Immature natural killer cell (primary cell): ENCODE measurements around the gene SESN3. TPM values are rescaled to one million over a fixed set of nuclear protein-coding genes. Genes with fewer than 3 reads are reported as not detected.
"Not testable (repeated sequence)": the region's sequence is repeated elsewhere in the genome, so short reads cannot be mapped to it uniquely, and the experiment has no call there.

Experiments used
- DNase-seq, 3 donors: peaks; one replicate each; pipeline ENCODE4 v3.0.0; 2022; ENCODE audit warnings: mixed read lengths in 1 of 3
- H3K27ac Mint-ChIP-seq, 6 donors: one replicate each; pipeline ENCODE4 v1.8.0; 2020; ENCODE audit warnings: mixed read lengths in 6 of 6, mild to moderate bottlenecking in 5 of 6, inconsistent platforms in 4 of 6, moderate library complexity in 3 of 6
- H3K27me3 Mint-ChIP-seq, 3 donors: one replicate each; pipeline ENCODE4 v1.8.0; 2020 to 2021; ENCODE audit warnings: low read depth in 3 of 3, mild to moderate bottlenecking in 3 of 3, mixed read lengths in 3 of 3, moderate library complexity in 3 of 3, inconsistent platforms in 1 of 3
- H3K36me3 Mint-ChIP-seq, 3 donors: one replicate each; pipeline ENCODE4 v1.8.0; 2020; ENCODE audit warnings: mixed read lengths in 3 of 3, inconsistent platforms in 2 of 3, mild to moderate bottlenecking in 2 of 3
- H3K4me1 Mint-ChIP-seq, 2 donors: one replicate each; pipeline ENCODE4 v1.8.0; 2020; ENCODE audit warnings: inconsistent platforms in 2 of 2, mild to moderate bottlenecking in 2 of 2, mixed read lengths in 2 of 2, moderate library complexity in 1 of 2
- H3K4me3 Mint-ChIP-seq, 5 donors: one replicate each; pipeline ENCODE4 v1.8.0; 2020; ENCODE audit warnings: mild to moderate bottlenecking in 5 of 5, mixed read lengths in 5 of 5, inconsistent platforms in 3 of 5, moderate library complexity in 3 of 5
- H3K9me3 Mint-ChIP-seq, 6 donors: one replicate each; pipeline ENCODE4 v1.8.0; 2020; ENCODE audit warnings: mild to moderate bottlenecking in 6 of 6, mixed read lengths in 6 of 6, inconsistent platforms in 4 of 6, moderate library complexity in 3 of 6
- polyA plus RNA-seq, 3 donors: library from polyadenylated mRNA; unstranded; fragments of 300-500 nt; fragmentation: Illumina TruSeq; gene quantifications; one replicate each; pipeline ENCODE4 v1.2.3, GENCODE V29; 2021

SESN3 gene
- polyA plus RNA-seq, 3 donors from 2014 or later = 0.29 to 0.45 (median 0.33) TPM

DNA sequence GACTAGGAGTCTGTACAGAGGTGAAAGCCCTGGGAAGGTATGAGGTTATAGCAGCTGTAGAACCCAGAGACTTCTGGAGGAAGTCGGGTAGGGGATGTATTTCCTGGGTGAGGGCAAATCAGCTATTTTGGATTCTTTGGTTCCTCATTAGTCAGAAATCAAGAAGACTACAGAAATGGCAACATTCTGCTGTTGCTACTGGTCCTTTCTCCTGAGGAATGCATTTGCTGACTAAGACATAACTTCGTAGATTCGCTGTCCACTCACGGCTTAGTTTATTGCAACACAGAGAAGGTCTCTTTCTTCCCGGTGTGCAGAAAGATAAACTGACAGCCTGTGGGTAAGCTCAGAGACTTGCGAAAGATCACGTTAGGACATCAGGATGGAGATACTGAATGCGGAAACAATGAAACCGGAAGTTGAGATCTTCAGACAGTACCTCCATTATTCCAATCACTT is 25.3 kb upstream of the SESN3 start:
- H3K9me3 Mint-ChIP-seq = peaks cover 0 to 2% (median 0%) of the 10 kb centered on the region in 6 donors
- no peak overlapping the region for H3K4me3 Mint-ChIP-seq
- H3K4me1 Mint-ChIP-seq = peaks cover 15 to 22% of the 10 kb centered on the region in 2 donors
- DNase-seq = no peak
- H3K36me3 Mint-ChIP-seq = no peaks in the 10 kb centered on the region
- no peak overlapping the region for H3K27ac Mint-ChIP-seq
- H3K27me3 Mint-ChIP-seq = peaks cover 0 to 6% (median 4%) of the 10 kb centered on the region in 3 donors

DNA sequence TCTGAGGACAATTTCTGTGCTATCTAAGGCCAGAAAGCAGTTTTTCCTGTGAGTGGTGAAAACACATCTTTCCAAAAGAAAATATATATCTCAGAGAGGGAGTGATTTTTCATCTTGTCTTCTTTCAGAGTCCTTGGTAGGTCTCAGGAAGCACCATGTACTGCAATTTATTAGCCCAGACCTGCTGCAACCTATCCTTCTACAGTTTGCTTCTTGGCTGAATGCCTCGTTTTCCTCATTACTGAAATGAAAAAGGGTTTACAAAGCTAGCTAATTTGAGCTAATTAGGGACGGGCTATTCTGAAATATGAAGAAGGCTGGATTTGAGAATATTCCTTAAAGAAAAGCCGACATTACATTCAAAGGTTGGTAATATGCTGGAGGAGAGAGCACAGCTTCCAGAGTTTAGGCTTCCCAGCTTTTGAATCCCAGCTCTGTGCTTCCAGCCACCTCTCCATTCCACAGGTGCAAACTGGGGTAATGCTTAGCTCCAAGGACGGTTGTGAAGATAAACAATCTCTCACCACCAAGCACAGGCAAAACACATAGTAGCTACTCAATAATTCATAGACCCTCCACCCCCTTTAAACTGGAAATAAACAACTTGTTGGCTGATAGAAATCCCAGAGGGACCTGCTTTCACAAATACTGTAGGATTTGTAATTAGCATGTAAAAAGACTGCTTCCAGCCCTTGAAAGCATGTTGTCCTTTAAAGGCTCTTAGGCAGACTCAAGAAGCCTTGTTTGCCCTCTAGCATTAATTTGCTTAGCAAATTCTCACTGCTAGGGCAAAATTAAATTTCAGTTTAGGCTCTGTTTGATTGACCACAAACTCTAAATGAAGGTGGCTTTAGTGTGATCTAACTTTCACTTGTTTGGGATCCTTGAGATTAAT is 24.5 kb upstream of the SESN3 start:
- Mint-ChIP-seq H3K36me3 (no peaks in the 10 kb centered on the region), H3K9me3 (peaks cover 0 to 2% (median 0%) of the 10 kb centered on the region in 6 donors), H3K4me1 (peaks cover 15 to 22% of the 10 kb centered on the region in 2 donors), H3K27me3 (peaks cover 0 to 7% (median 6%) of the 10 kb centered on the region in 3 donors), H3K4me3 (no peak overlapping the region), H3K27ac (no peak overlapping the region)
- no peak for DNase-seq

DNA sequence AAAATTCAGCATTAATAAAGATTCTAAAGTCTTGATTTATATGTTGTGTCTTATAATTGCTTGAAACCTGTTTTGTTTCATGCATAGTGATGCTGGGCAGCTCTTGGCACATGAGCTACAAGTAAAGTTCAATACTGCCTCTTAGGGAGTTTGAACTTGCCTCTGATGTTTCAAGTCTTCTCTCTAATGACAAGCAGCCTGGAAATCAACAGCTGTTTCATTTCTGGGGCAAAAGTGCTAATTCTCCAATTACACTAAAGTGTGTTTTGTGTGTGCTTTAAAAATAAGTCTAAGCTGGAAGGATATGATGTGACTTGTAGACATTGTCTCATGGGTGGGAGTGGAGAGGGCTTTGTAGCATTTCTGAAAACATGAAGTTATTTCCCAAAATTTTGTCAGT is 23.7 kb upstream of the SESN3 start:
- H3K36me3 Mint-ChIP-seq = no peaks in the 10 kb centered on the region
- peak overlapping the region in 1 of 6 donors; percentile 50 for H3K27ac Mint-ChIP-seq
- H3K4me3 Mint-ChIP-seq = peak overlapping the region in 1 of 5 donors; percentile 87
- peaks cover 0 to 7% (median 6%) of the 10 kb centered on the region in 3 donors for H3K27me3 Mint-ChIP-seq
- no peak for DNase-seq
- peaks cover 15 to 22% of the 10 kb centered on the region in 2 donors for H3K4me1 Mint-ChIP-seq
- peaks cover 0 to 2% (median 0%) of the 10 kb centered on the region in 6 donors for H3K9me3 Mint-ChIP-seq

DNA sequence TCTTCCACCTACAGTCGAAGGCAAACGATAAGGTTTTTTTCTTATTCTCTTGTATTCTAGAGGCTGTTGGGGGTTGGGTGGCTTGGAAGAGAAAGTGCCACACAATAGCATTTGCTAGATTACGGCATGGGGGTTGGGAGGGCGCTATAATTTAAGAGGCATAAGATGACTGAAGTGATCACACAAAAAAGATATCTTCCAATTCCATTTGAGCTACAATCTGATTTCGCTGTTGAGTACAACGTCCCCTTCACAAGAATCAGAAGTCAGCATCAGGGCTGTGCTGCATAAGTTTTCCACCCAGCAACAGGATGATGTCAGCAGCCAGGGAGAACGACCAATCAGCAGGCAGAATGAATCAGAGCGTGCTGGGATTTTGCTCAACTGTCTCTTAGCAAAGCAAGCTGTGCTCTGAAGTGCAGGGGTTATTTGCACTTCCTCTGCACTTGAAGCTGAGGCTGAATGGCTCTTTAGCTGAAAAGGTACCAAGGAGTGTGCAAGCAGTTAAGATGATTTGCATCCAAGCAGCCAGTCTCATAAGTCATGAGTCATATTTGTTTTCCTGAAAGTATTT is 23.2 kb upstream of the SESN3 start:
- peak overlapping the region in 5 of 6 donors; percentile 54 to 86 (median 76) for H3K27ac Mint-ChIP-seq
- H3K4me1 Mint-ChIP-seq = peaks cover 15 to 22% of the 10 kb centered on the region in 2 donors
- peak; percentile 49 to 65 (median 53) for DNase-seq
- H3K36me3 Mint-ChIP-seq = no peaks in the 10 kb centered on the region
- H3K4me3 Mint-ChIP-seq = peak overlapping the region; percentile 81 to 90 (median 86)
- peaks cover 0 to under 1% (median 0%) of the 10 kb centered on the region in 6 donors for H3K9me3 Mint-ChIP-seq
- H3K27me3 Mint-ChIP-seq = peaks cover 0 to 6% (median 6%) of the 10 kb centered on the region in 3 donors

DNA sequence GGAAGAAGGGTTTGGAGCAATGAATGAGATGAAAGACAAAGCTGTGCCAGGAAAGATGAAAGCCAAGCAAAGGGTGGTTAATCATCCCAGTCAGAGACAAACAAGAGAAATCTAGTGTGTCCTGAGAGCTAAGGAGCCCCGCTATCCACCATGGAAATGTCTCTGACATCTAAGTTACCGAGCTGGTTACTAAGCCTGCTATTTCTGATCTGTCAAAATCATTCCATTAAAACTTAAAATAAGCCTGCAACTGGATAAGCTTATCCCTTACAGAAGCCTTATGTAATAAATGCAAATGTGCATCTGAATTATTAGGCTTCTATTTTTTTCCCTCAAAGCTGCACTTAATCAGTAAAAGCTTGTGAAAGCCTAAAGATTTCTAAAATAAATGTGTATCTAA is 22.1 kb upstream of the SESN3 start:
- no peak overlapping the region for H3K27ac Mint-ChIP-seq
- H3K36me3 Mint-ChIP-seq = no peaks in the 10 kb centered on the region
- peaks cover 15 to 22% of the 10 kb centered on the region in 2 donors for H3K4me1 Mint-ChIP-seq
- H3K4me3 Mint-ChIP-seq = no peak overlapping the region
- H3K27me3 Mint-ChIP-seq = peaks cover 0 to 7% (median 6%) of the 10 kb centered on the region in 3 donors
- DNase-seq = no peak
- H3K9me3 Mint-ChIP-seq = no peaks in the 10 kb centered on the region

DNA sequence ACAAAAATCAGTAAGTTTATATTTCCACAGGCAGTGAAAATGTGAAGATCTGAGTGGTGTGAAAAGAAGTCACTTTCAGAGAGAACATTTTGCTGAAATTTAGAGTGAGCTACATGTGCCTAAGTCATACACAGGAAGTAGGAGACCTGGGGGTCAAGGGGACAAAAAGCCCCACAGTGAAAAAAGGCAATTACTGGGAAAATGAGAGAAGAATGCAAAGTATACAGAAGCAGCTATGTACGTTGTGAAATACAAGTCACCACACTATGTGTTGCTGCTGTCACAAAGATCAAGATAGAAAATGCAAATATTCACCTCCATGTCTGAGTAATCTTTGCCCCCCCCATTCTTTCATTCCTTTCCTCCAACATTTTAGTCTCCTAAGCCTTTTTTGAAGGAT is 21.6 kb upstream of the SESN3 start:
- no peaks in the 10 kb centered on the region for H3K9me3 Mint-ChIP-seq

DNA sequence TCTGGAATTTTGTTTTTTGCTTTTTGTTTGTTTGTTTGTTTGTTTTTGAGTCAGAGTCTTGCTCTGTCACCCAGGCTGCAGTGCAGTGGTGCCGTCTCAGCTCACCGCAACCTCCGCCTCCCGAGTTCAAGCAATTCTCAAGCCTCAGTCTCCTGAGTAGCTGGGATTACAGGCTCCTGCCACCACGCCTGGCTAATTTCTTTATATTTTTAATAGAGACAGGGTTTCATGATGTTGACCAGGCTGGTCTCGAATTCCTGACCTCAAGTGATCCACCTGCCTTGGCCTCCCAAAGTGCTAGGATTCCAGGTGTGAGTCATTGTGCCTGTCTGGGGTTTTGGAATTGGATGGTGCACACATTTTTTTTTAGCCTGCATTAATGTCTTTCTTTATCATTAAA is 20.9 kb upstream of the SESN3 start:
- H3K36me3 Mint-ChIP-seq, H3K27ac Mint-ChIP-seq, H3K4me3 Mint-ChIP-seq, H3K27me3 Mint-ChIP-seq, DNase-seq, H3K9me3 Mint-ChIP-seq: not testable (repeated sequence)
- H3K4me1 Mint-ChIP-seq = peaks cover 15 to 22% of the 10 kb centered on the region in 2 donors

More for the DNA sequence above, 21.6 kb upstream of the SESN3 start:
- DNase-seq = no peak
- no peak overlapping the region for H3K4me3 Mint-ChIP-seq
- H3K4me1 Mint-ChIP-seq = peaks cover 15 to 22% of the 10 kb centered on the region in 2 donors
- no peaks in the 10 kb centered on the region for H3K36me3 Mint-ChIP-seq
- no peak overlapping the region for H3K27ac Mint-ChIP-seq
- H3K27me3 Mint-ChIP-seq = peaks cover 0 to 7% (median 6%) of the 10 kb centered on the region in 3 donors

DNA sequence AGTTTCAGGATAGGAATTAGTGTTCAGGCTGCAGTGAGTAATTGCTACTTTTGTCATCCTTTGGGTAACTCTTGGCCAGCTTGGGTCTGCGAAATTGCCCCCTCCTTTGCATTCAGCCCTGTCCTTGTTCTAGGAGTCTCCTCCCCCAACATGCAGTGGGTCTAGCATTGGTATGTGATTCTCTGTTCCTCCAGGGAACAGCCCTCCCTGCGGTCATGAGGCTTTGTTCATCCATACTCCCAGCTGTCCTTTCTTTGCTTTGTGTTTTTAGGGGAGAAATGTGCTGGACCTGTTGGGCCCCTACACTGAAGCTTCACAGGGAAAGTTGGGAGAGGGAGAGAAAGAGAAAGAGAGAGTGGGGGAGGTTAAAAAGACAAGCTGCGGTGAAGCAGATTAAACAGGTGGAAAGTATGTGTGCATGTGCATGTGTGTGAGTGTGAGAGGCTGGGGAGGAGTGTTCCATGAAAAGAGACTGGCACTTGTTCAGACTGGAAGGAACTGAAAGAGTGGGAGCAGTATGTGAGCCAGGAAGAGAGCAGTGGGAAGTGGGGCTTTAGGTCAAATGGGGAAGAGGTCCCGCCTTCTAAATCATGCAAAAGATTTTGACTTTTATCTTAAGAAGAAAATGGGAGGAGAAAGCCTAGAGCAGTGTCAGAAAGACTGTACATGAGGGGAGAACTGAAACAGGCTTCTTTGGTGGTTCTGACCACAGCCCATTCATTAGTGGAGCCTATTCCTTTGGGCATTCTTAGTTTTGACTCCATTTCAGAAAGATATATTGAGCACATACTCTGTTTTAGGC is 17.9 kb upstream of the SESN3 start:
- no peaks in the 10 kb centered on the region for H3K9me3 Mint-ChIP-seq
- H3K4me3 Mint-ChIP-seq = no peak overlapping the region
- H3K4me1 Mint-ChIP-seq = peaks cover under 1 to 2% of the 10 kb centered on the region in 2 donors

DNA sequence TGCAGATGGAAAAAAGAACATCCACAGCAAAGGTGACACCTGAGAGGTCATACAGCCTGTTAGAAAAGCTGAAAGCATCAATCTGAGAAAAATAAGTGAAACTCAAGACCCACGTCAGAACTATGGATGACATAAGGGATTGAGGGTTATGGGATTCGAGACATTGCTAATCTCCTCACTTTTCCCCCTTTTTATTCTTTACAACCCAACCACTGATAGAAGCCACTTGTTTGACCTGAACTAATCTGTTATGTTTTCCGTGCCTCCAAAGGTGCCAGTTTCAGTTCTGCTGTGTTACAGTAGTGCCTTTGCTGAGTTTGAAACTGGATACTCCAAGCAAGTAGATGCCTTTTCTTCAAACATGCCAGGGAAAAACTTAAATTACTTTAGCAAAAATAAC is 16.9 kb upstream of the SESN3 start:
- Mint-ChIP-seq H3K36me3 (no peaks in the 10 kb centered on the region), H3K4me3 (no peak overlapping the region), H3K27ac (no peak overlapping the region), H3K4me1 (no peaks in the 10 kb centered on the region), H3K27me3 (peaks cover 0 to 10% (median 4%) of the 10 kb centered on the region in 3 donors), H3K9me3 (no peaks in the 10 kb centered on the region)
- DNase-seq = no peak

More for the DNA sequence above, 17.9 kb upstream of the SESN3 start:
- peaks cover 0 to 8% (median 4%) of the 10 kb centered on the region in 3 donors for H3K27me3 Mint-ChIP-seq
- H3K27ac Mint-ChIP-seq = no peak overlapping the region
- no peak for DNase-seq
- H3K36me3 Mint-ChIP-seq = no peaks in the 10 kb centered on the region

DNA sequence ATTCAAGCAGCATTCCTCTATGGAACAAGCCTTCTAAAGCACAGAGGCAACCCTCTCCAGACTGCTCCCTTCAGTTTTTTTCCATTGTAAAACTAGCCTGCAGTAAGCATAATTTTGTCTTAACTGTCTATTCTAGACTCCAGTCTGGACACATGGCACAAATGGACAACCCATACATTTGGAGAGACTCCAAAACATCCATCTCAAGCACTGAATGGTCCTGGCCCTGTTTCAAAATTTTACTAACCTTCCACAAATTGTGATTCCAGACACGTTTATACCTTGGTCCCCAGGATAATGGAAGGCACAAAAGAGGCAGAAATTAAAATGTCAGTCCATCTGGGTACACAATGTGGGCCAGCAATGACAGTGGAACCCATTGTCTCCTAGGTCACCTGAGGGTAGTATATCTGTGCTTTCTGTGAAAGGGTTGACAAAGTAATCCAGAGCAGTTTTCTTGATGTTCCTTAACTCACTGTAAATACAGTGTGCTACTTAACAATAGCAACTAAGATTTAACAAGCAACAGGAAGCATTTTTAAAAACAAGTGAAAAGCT is 16.2 kb upstream of the SESN3 start:
- H3K4me3 Mint-ChIP-seq = no peak overlapping the region
- DNase-seq = no peak
- H3K27me3 Mint-ChIP-seq = peaks cover 0 to 9% (median 4%) of the 10 kb centered on the region in 3 donors
- H3K36me3 Mint-ChIP-seq = no peaks in the 10 kb centered on the region
- H3K27ac Mint-ChIP-seq = no peak overlapping the region
- H3K9me3 Mint-ChIP-seq = no peaks in the 10 kb centered on the region
- no peaks in the 10 kb centered on the region for H3K4me1 Mint-ChIP-seq

DNA sequence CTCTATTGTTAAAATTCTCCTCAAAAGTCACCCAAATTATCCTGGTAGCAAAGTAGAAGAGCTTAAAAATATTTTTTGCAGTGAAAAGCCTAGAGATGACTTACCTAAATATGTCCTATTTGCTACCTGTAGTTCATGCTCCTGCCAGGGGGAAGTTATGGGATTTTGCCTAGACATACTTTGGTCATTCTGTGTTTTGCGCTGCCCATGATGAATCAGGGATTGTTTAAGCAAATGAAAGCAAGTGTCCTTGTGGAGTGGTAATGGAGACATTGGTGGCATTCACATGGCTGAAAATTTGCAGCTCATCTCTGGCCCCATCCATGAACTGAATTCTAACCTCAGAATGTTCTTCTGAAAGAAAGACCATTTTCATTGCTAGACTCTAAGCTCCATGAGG is 14.6 kb upstream of the SESN3 start:
- no peaks in the 10 kb centered on the region for H3K36me3 Mint-ChIP-seq
- H3K27me3 Mint-ChIP-seq = peaks cover 0 to 8% (median 3%) of the 10 kb centered on the region in 3 donors
- no peaks in the 10 kb centered on the region for H3K9me3 Mint-ChIP-seq
- no peaks in the 10 kb centered on the region for H3K4me1 Mint-ChIP-seq
- H3K4me3 Mint-ChIP-seq = no peak overlapping the region
- H3K27ac Mint-ChIP-seq = no peak overlapping the region
- DNase-seq = no peak

DNA sequence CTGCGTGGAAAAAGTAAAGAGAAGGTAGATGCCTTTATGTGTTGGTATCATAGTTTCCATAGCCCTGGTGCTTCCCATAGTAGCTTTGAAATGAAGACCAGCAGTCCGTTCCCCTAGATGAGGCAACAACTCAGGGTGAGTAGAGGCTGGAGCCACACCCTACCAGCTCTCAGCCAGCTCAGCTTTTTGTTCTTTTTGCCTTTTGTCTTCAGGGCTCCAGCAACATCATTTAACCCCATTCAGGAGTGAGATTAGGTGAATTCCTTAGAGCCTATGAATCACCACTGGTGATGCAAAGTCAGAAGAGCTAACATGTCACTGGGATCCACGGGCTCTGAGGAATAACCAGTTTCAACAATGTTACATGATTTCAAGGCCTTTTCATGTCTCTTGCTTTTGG is 14.0 kb upstream of the SESN3 start:
- H3K36me3 Mint-ChIP-seq = no peaks in the 10 kb centered on the region
- no peak for DNase-seq
- no peaks in the 10 kb centered on the region for H3K9me3 Mint-ChIP-seq
- H3K4me1 Mint-ChIP-seq = no peaks in the 10 kb centered on the region
- no peak overlapping the region for H3K4me3 Mint-ChIP-seq
- H3K27me3 Mint-ChIP-seq = peaks cover 0 to 8% (median 3%) of the 10 kb centered on the region in 3 donors
- H3K27ac Mint-ChIP-seq = no peak overlapping the region

DNA sequence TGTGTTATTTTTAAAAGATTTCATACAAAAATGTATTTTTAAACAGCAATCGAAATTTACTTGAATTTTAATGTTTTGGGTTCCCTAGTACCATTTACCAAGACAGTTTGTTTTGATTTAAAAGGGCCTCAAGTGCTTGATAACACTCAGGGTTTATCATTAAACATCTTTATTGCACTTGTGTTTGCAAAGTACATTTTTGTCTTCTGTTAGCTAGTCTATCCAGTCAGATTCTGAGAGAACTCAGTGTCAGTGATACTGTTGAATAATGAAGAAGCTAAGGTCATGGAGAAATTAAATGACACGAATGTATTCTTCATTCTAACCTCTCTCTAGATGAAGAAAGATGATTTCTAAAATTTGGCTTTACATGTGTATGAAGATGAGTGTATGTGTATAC is 12.7 kb upstream of the SESN3 start:
- H3K27ac Mint-ChIP-seq = no peak overlapping the region
- H3K36me3 Mint-ChIP-seq = no peaks in the 10 kb centered on the region
- H3K4me3 Mint-ChIP-seq = no peak overlapping the region
- H3K27me3 Mint-ChIP-seq = peaks cover 0 to 8% (median 2%) of the 10 kb centered on the region in 3 donors
- no peaks in the 10 kb centered on the region for H3K4me1 Mint-ChIP-seq
- DNase-seq = no peak
- no peaks in the 10 kb centered on the region for H3K9me3 Mint-ChIP-seq
